ENCODE measurements around the gene PLEKHA1. TPM values are rescaled to one million over a fixed set of nuclear protein-coding genes. Genes with fewer than 3 reads are reported as not detected.

The PLEKHA1 gene
- total and polyA plus RNA-seq, 2 experiments from 2014 or later, result 25.8 to 36.6 TPM

- H2AFZ ChIP-seq, result no peak overlapping the region
- H3K79me2 ChIP-seq (replicated peaks; ENCODE audit: insufficient read depth), result no peaks in the 10 kb centered on the region
- Mint-ChIP-seq H3K4me3 (no peak overlapping the region), H3K27me3 (ENCODE audit: insufficient read depth, low read depth, poor library complexity) (no peaks in the 10 kb centered on the region), H3K9me3 (peaks cover 20% of the 10 kb centered on the region; the same call in 2 of the 3 replicates), H3K4me1 (no peaks in the 10 kb centered on the region; the same call in 2 of the 3 replicates), H3K36me3 (ENCODE audit: low read depth) (peaks cover 10% of the 10 kb centered on the region), H3K27ac (no peak overlapping the region)
- H3F3A ChIP-seq (replicated peaks; ENCODE audit: low read depth), result no peaks in the 10 kb centered on the region
- DNase-seq (ENCODE audit: low spot score) (no peak), ATAC-seq (no peak)
- H3K9me2 ChIP-seq (ENCODE audit: insufficient read depth), result no peaks in the 10 kb centered on the region
- H3K36me3 ChIP-seq (ENCODE audit: insufficient read depth), result no peaks in the 10 kb centered on the region; the same call in 1 of the 2 replicates
- TF ChIP-seq ZNF462 (CRISPR knock-in tag; IDR thresholded peaks at IDR 0.05) (no peak), ZNF114 (CRISPR knock-in tag; IDR thresholded peaks at IDR 0.05) (no peak), STAT1 (IDR thresholded peaks at IDR 0.05; ENCODE audit: unreplicated experiment) (no peak), CREB1 (CRISPR knock-in tag; IDR thresholded peaks at IDR 0.05; ENCODE audit: low read depth) (no peak), ETS1 (IDR thresholded peaks at IDR 0.05) (no peak)
- no peaks in the 10 kb centered on the region for H4K20me1 ChIP-seq (replicated peaks; ENCODE audit: insufficient read depth)
- no peak overlapping the region for H3K27ac ChIP-seq (ENCODE audit: low read depth)
- peaks cover 4% of the 10 kb centered on the region; the same call in 1 of the 2 replicates for H3K4me1 ChIP-seq (ENCODE audit: insufficient read depth)
- no peak overlapping the region for H3K4me2 ChIP-seq
- no peak overlapping the region for H3K4me3 ChIP-seq
- no peaks in the 10 kb centered on the region for H3K27me3 ChIP-seq (ENCODE audit: insufficient read depth)
Observed at GRCh38 chr10:122449153-122449552, 74.6 kb downstream of the PLEKHA1 start.
